Measurements from ENCODE around the gene LARP6. TPM values are rescaled to one million over a fixed set of nuclear protein-coding genes. Genes with fewer than 3 reads are reported as not detected.

LARP6 gene
- total and polyA plus RNA-seq, 4 donors: 4.2 to 8.7 (median 6.8) TPM

Other genes with a start within 250 kb of the LARP6 start
- gene UACA, start 90.6 kb downstream of the LARP6 start, total RNA-seq: 100 to 1,000 TPM in 1 of 2 donors, 10 to 100 TPM in 1; 37.1 to 195 TPM
- gene UACA, start 90.6 kb downstream of the LARP6 start, polyA plus RNA-seq: 10 to 100 TPM in 1 of 2 donors, 1 to 10 TPM in 1; 9.2 to 38.7 TPM
- 1 to 10 TPM; 3.0 to 3.1 TPM for gene THAP10, start 38.3 kb upstream of the LARP6 start, total RNA-seq
- gene THAP10, start 38.3 kb upstream of the LARP6 start, polyA plus RNA-seq: 1 to 10 TPM; 1.2 to 1.5 TPM
- gene LRRC49, start 38.7 kb upstream of the LARP6 start, total RNA-seq: 10 to 100 TPM in 1 of 2 donors, 1 to 10 TPM in 1; 9.1 to 24.3 TPM
- gene LRRC49, start 38.7 kb upstream of the LARP6 start, polyA plus RNA-seq: 1 to 10 TPM; 3.0 to 5.6 TPM

Data from lung (tissue), 4 donors.